Trophoblast cell (in vitro differentiated cells and primary cell): ENCODE data around the gene CTRB1.

ENCODE experiments used
- DNase-seq, 2 donors: peaks; one replicate each; pipeline ENCODE4 v3.0.0-alpha.2; 2016
- H2AFZ ChIP-seq: 2 replicates; pipeline ENCODE4 v1.6.1; 2013; ENCODE audit warnings: low read length, moderate library complexity, mild to moderate bottlenecking; ENCODE audit not compliant: insufficient read depth, poor library complexity
- H2AK5ac ChIP-seq: 2 replicates; pipeline ENCODE4 v1.6.1; 2013; ENCODE audit warnings: mild to moderate bottlenecking, low read length
- H2BK120ac ChIP-seq: 2 replicates; pipeline ENCODE4 v1.6.1; 2013; ENCODE audit warnings: low read length, mild to moderate bottlenecking, moderate library complexity; ENCODE audit not compliant: insufficient read depth, poor library complexity
- H2BK12ac ChIP-seq: 2 replicates; pipeline ENCODE4 v1.6.1; 2013; ENCODE audit warnings: mild to moderate bottlenecking, low read length, moderate library complexity
- H2BK5ac ChIP-seq: 2 replicates; pipeline ENCODE4 v1.6.1; 2013; ENCODE audit warnings: low read length, low read depth, moderate library complexity, mild to moderate bottlenecking; ENCODE audit not compliant: poor library complexity
- H3K14ac ChIP-seq: 2 replicates; pipeline ENCODE4 v1.6.1; 2013; ENCODE audit warnings: mild to moderate bottlenecking, low read length
- H3K18ac ChIP-seq: 2 replicates; pipeline ENCODE4 v1.6.1; 2013; ENCODE audit warnings: mild to moderate bottlenecking, low read length
- H3K23ac ChIP-seq: 2 replicates; pipeline ENCODE4 v1.6.1; 2013; ENCODE audit warnings: low read length
- H3K27ac ChIP-seq: 2 replicates; pipeline ENCODE4 v1.5.1; 2013; ENCODE audit warnings: low read depth, mild to moderate bottlenecking, inconsistent platforms, low read length, moderate library complexity
- H3K27me3 ChIP-seq: 2 replicates; pipeline ENCODE4 v1.6.1; 2013; ENCODE audit warnings: inconsistent platforms, mild to moderate bottlenecking, low read length, moderate library complexity; ENCODE audit not compliant: insufficient read depth
- H3K36me3 ChIP-seq, 2 experiments: 1 replicate in 1 of 2; 2 replicates in 1 of 2; pipeline ENCODE4 v1.6.1; 2013; ENCODE audit warnings: low read length in 2 of 2, mild to moderate bottlenecking in 2 of 2, moderate library complexity in 1 of 2; ENCODE audit not compliant: insufficient read depth in 2 of 2, control insufficient read depth in 1 of 2
- H3K4ac ChIP-seq: 2 replicates; pipeline ENCODE4 v1.6.1; 2013; ENCODE audit warnings: low read depth, mild to moderate bottlenecking, low read length, moderate library complexity
- H3K4me1 ChIP-seq, 2 experiments: 1 replicate in 1 of 2; 2 replicates in 1 of 2; pipeline ENCODE4 v1.6.1; 2013; ENCODE audit warnings: low read length in 2 of 2, mild to moderate bottlenecking in 2 of 2, moderate library complexity in 1 of 2; ENCODE audit not compliant: insufficient read depth in 2 of 2, control insufficient read depth in 1 of 2
- H3K4me2 ChIP-seq: 2 replicates; pipeline ENCODE4 v1.6.1; 2013; ENCODE audit warnings: inconsistent platforms, mild to moderate bottlenecking, low read length, moderate library complexity
- H3K4me3 ChIP-seq: 2 replicates; pipeline ENCODE4 v1.5.1; 2013; ENCODE audit warnings: mild to moderate bottlenecking, low read depth, low read length, inconsistent platforms
- H3K79me1 ChIP-seq: one replicate; pipeline ENCODE4 v1.6.1; 2013; ENCODE audit warnings: low read length
- H3K79me2 ChIP-seq: 2 replicates; pipeline ENCODE4 v1.6.1; 2013; ENCODE audit warnings: low read length, mild to moderate bottlenecking; ENCODE audit not compliant: control insufficient read depth, insufficient read depth, poor library complexity
- H3K9ac ChIP-seq: 2 replicates; pipeline ENCODE4 v1.6.1; 2013; ENCODE audit warnings: mild to moderate bottlenecking, low read length
- H3K9me3 ChIP-seq: 2 replicates; pipeline ENCODE4 v1.6.1; 2013; ENCODE audit warnings: low read depth, mild to moderate bottlenecking, control low read depth, inconsistent platforms, low read length; ENCODE audit not compliant: insufficient read depth
- H4K12ac ChIP-seq: 2 replicates; pipeline ENCODE4 v1.6.1; 2013; ENCODE audit warnings: low read depth, mild to moderate bottlenecking, low read length, moderate library complexity
- H4K8ac ChIP-seq: 2 replicates; pipeline ENCODE4 v1.6.1; 2013; ENCODE audit warnings: low read depth, mild to moderate bottlenecking, low read length, moderate library complexity
- H4K91ac ChIP-seq: one replicate; pipeline ENCODE4 v1.6.1; 2013; ENCODE audit warnings: low read depth, mild to moderate bottlenecking, low read length, moderate library complexity
- WGBS: extraction: QIAGEN DNeasy Blood & Tissue Kit; methylation state at CpG from one replicate; pipeline ENCODE4 v1.1.7; 2013; ENCODE audit warnings: missing lambda C conversion rate; ENCODE audit not compliant: insufficient read length, insufficient coverage; ENCODE audit errors: extremely low coverage; 5-methylcytosine and 5-hydroxymethylcytosine counted together

Gene CTRB1

GRCh38 chr16:75189638-75190245 lies 29.0 kb upstream of the CTRB1 start:
- Histone ChIP-seq H3K9ac (no peak overlapping the region), H3K4me1 (peaks cover 10 to 11% of the 10 kb centered on the region in 2 experiments), H3K4me3 (no peak overlapping the region), H3K27me3 (no peaks in the 10 kb centered on the region), H3K36me3 (no peaks in the 10 kb centered on the region), H2BK12ac (no peak overlapping the region), H2BK5ac (no peak overlapping the region), H2AFZ (no peak overlapping the region), H4K91ac (no peak overlapping the region), H3K4me2 (no peak overlapping the region), H3K27ac (no peak overlapping the region), H3K79me1 (no peaks in the 10 kb centered on the region), H3K18ac (no peak overlapping the region), H3K4ac (no peak overlapping the region), H3K14ac (no peak overlapping the region), H3K79me2 (no peaks in the 10 kb centered on the region), H4K8ac (no peak overlapping the region), H3K23ac (no peak overlapping the region), H2AK5ac (no peak overlapping the region), H3K9me3 (peaks cover 4% of the 10 kb centered on the region), H4K12ac (no peak overlapping the region), H2BK120ac (no peak overlapping the region)
- DNase-seq = no peak
- WGBS = no CpG with 5 or more reads among the region's 8 CpGs

GRCh38 chr16:75192606-75193264 lies 26.1 kb upstream of the CTRB1 start:
- peaks cover 10 to 11% of the 10 kb centered on the region in 2 experiments for H3K4me1 ChIP-seq
- H3K27me3 ChIP-seq = no peaks in the 10 kb centered on the region
- no peaks in the 10 kb centered on the region for H3K79me1 ChIP-seq
- no peak overlapping the region for H2BK12ac ChIP-seq
- no peak overlapping the region for H4K12ac ChIP-seq
- no peaks in the 10 kb centered on the region for H3K79me2 ChIP-seq
- H3K9ac ChIP-seq = no peak overlapping the region
- H3K18ac ChIP-seq = no peak overlapping the region
- no peak overlapping the region for H3K27ac ChIP-seq
- no peak overlapping the region for H3K4me2 ChIP-seq
- peak; percentile 49 to 77 for DNase-seq
- peaks cover 5% of the 10 kb centered on the region for H3K9me3 ChIP-seq
- no peak overlapping the region for H3K4me3 ChIP-seq
- H2AK5ac ChIP-seq = no peak overlapping the region
- H2BK5ac ChIP-seq = no peak overlapping the region
- H3K4ac ChIP-seq = no peak overlapping the region
- H3K14ac ChIP-seq = no peak overlapping the region
- H4K91ac ChIP-seq = no peak overlapping the region
- no peaks in the 10 kb centered on the region for H3K36me3 ChIP-seq
- H2AFZ ChIP-seq = no peak overlapping the region
- H3K23ac ChIP-seq = no peak overlapping the region
- no peak overlapping the region for H4K8ac ChIP-seq
- no peak overlapping the region for H2BK120ac ChIP-seq
- WGBS = no CpG with 5 or more reads among the region's 21 CpGs

- H3K4me1 ChIP-seq = peaks cover 10 to 11% of the 10 kb centered on the region in 2 experiments
- H2AK5ac ChIP-seq = no peak overlapping the region
- no CpG with 5 or more reads among the region's 4 CpGs for WGBS
- no peaks in the 10 kb centered on the region for H3K27me3 ChIP-seq
- H3K4me3 ChIP-seq = no peak overlapping the region
- H3K4me2 ChIP-seq = no peak overlapping the region
- no peak overlapping the region for H2AFZ ChIP-seq
- no peak overlapping the region for H2BK120ac ChIP-seq
- H3K79me2 ChIP-seq = no peaks in the 10 kb centered on the region
- no peak overlapping the region for H2BK5ac ChIP-seq
- H3K23ac ChIP-seq = no peak overlapping the region
- no peak overlapping the region for H2BK12ac ChIP-seq
- no peak overlapping the region for H3K27ac ChIP-seq
- no peak overlapping the region for H3K9ac ChIP-seq
- H3K36me3 ChIP-seq = no peaks in the 10 kb centered on the region
- no peak overlapping the region for H4K8ac ChIP-seq
- no peak overlapping the region for H3K4ac ChIP-seq
- no peak overlapping the region for H3K14ac ChIP-seq
- H4K12ac ChIP-seq = no peak overlapping the region
- DNase-seq = no peak
- H3K9me3 ChIP-seq = peaks cover 5% of the 10 kb centered on the region
- no peak overlapping the region for H4K91ac ChIP-seq
- H3K79me1 ChIP-seq = no peaks in the 10 kb centered on the region
- no peak overlapping the region for H3K18ac ChIP-seq
Observed at GRCh38 chr16:75193265-75193650, 25.5 kb upstream of the CTRB1 start.

GRCh38 chr16:75193730-75194444 lies 24.9 kb upstream of the CTRB1 start:
- H4K12ac ChIP-seq = no peak overlapping the region
- no peak overlapping the region for H3K27ac ChIP-seq
- no peak overlapping the region for H4K8ac ChIP-seq
- H3K9me3 ChIP-seq = peaks cover 5% of the 10 kb centered on the region
- H3K79me2 ChIP-seq = no peaks in the 10 kb centered on the region
- peaks cover 6 to 7% of the 10 kb centered on the region in 2 experiments for H3K4me1 ChIP-seq
- H3K4ac ChIP-seq = no peak overlapping the region
- no CpG with 5 or more reads among the region's 10 CpGs for WGBS
- no peak overlapping the region for H2BK120ac ChIP-seq
- no peak overlapping the region for H4K91ac ChIP-seq
- H3K23ac ChIP-seq = no peak overlapping the region
- no peak overlapping the region for H3K14ac ChIP-seq
- no peak overlapping the region for H3K4me3 ChIP-seq
- H3K18ac ChIP-seq = no peak overlapping the region
- H2BK5ac ChIP-seq = no peak overlapping the region
- no peak overlapping the region for H3K9ac ChIP-seq
- no peak for DNase-seq
- H2BK12ac ChIP-seq = no peak overlapping the region
- H3K79me1 ChIP-seq = no peaks in the 10 kb centered on the region
- no peaks in the 10 kb centered on the region for H3K27me3 ChIP-seq
- no peak overlapping the region for H3K4me2 ChIP-seq
- H3K36me3 ChIP-seq = no peaks in the 10 kb centered on the region
- H2AFZ ChIP-seq = no peak overlapping the region
- H2AK5ac ChIP-seq = no peak overlapping the region
